GM19455 (cell line): ENCODE results near the gene THBD.

Experiments used
- ATAC-seq: cut with Tn5 transposase; IDR thresholded peaks from one replicate; pipeline ENCODE4 v1.9.1; 2021; ENCODE audit not compliant: unreplicated experiment

THBD gene

GRCh38 chr20:23084845-23085365 lies 35.4 kb upstream of the THBD start:
- no peak for ATAC-seq

GRCh38 chr20:23084282-23084844 lies 34.9 kb upstream of the THBD start:
- no peak for ATAC-seq

DNA sequence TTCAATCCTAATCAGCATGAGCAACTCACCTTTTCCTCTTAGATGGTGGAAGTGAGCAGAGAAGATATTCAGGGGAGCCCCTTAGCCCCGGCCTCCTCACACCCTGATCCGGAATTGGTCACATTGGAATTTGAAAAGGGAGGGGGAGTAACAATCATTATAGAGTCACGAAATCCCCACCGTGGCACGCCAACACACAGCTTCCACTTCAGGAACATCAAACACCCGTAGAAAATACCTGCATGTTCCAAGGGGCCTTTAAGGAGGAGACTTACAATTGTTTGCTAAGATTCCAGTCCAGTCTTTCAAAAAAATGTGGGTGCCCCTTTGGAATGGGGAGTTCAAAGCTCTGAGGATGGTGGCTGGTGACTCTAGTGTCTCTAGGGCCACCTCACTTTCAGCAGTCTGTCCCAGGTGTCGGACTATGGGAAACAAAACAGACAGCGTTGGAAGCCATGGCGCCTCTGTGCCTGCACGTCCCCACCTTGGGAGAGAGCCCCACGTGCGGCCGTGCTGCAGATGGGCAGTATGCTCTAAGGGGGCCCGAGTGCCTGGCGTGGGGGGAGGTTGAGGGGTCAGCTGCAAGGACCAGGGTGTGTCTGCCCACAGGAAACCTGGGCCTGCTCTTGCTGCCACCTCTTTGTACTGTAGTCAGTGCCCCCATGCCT lies 34.2 kb upstream of the THBD start:
- no peak for ATAC-seq

GRCh38 chr20:23082846-23083552 lies 33.5 kb upstream of the THBD start:
- ATAC-seq = no peak

DNA sequence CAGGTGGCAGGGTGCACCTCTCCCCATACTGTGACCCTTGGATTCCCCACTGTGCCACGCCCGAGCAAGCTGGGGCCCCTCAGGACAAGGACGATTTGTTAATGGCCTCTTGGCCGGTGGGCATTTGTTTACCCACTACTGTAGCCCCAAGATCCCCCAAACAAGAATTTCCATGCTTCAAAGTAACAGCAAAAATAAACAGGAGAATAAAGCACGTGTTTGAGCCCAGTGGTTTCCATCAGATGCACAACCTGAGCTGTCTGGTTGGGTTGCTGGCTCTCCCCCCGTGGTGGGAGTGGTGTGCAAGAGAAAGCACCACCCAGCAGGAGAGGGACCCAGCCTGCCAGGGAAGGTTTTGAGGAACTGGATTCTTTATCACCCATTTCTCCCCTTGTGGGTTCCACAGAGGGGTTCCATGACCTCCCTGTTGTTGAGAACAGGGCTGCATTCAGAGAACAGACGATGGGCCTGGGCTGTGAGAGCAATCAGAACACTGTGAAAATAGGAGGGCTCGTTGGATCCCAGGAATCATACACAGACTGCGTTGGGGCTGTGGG lies 31.9 kb upstream of the THBD start:
- ATAC-seq = no peak

GRCh38 chr20:23080521-23080920 lies 31.0 kb upstream of the THBD start:
- no peak for ATAC-seq

DNA sequence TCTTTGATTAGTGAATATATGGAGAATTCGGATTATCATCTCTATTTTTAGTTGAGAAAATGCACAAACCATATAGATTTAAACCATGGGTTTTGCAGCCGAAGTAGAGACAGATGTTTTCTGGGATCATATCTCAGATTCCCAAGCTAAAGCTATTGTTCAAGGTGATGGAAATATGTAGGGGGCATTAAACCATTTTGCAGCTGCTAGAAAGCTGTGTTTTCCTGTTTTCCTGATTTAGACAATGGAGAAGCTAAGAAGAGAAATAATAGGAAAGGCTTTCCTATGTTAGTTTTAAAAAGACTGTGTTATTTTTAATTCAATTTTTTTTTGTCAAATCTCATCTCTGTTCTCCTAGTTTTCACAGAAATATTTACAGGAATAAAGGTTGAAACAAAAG lies 30.5 kb upstream of the THBD start:
- ATAC-seq = no peak

- ATAC-seq = no peak
These were observed 29.5 kb upstream of the THBD start for GRCh38 chr20:23079016-23079351.

DNA sequence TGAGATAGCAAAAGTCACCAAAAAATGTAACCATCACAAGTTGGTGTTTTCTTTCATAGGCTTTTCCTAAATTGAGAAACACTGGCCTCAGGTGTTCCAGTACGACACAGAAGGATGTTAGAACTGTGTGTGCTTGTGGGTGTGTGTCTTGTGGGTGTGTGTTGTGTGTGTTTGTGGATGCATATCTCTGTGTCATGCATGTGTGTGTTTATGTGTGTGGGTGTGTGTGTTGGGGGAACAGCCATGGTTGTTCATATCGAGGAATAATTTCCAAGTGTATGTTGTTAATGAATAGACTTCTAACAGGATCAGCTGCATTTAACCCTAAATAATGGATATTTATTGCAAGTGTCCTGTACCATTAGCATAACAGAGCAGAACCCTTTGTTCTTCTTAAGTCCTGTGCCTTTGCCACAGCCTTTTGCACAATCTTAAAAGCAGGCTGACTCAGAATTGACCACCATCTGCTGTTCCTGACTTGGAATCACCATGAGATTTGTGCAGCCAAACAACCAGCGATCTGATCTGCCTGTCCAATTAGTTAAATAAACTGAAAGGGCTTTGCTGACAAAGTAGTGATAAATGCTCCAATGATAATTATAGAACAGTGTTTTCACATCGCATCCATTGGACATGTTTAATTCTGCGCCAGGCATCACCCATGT lies 29.0 kb upstream of the THBD start:
- no peak for ATAC-seq

GRCh38 chr20:23077277-23077676 lies 27.8 kb upstream of the THBD start:
- ATAC-seq = no peak

- ATAC-seq = no peak
These were observed 24.6 kb upstream of the THBD start for GRCh38 chr20:23074052-23074451.

- ATAC-seq = no peak
These were observed 23.6 kb upstream of the THBD start for GRCh38 chr20:23072892-23073586.

DNA sequence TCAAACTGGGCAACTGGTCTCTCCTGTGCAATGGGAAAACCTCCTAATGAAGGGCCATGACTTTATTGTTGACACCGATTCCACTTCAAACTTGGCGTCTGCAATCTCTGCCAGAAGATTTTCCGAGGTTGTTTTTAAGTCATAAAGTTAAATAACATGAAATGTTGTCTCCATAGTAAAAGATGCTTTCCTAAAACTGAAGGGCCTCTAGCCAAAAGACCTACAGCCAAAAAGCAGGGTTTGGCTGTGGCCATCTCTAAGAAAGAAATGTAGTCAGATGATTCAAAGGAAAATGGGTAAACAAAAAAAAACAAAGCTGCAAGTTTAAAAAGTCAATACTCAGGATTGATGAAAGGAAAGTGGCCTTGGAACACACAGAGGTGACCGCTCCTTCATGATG lies 22.5 kb upstream of the THBD start:
- no peak for ATAC-seq

- no peak for ATAC-seq
These were observed 21.9 kb upstream of the THBD start for GRCh38 chr20:23071398-23071797.

DNA sequence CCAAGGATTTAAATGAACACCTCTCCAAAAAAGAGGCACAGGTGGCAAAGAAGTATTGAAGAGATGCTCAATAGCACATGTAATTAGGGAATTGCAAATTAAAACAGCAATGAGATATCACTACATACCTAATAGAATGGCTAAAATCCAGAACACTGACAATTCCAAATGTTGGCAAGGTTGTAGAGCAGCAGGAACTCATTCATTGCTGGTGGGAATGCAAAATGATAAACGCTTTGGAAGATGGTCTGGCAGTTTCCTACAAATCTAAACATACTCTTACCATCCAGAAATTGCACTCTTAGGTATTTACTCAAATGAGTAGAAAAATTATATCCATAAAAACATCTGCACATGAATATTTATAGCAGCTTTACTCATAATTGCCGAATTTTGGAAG lies 19.6 kb upstream of the THBD start:
- no peak for ATAC-seq

DNA sequence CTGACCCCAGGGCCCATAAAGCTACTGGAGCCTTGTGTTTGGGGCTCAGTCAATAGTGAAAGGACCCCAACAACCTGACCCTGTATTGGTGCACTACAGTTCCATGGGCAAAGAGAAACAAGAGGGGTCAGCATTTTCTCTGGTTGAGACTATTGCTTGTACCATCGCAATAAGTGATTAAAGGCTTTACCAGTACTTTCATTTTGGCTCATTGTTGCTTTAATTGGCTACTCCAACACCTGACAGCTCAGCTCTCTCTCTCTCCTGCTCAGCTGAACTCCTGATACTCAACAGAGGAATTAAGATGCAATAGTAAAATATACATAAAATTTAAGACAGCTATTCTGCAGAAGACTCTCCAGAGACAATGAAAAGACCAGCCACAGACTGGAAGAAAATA lies 18.8 kb upstream of the THBD start:
- ATAC-seq = no peak

GRCh38 chr20:23066772-23067171 lies 17.3 kb upstream of the THBD start:
- no peak for ATAC-seq

DNA sequence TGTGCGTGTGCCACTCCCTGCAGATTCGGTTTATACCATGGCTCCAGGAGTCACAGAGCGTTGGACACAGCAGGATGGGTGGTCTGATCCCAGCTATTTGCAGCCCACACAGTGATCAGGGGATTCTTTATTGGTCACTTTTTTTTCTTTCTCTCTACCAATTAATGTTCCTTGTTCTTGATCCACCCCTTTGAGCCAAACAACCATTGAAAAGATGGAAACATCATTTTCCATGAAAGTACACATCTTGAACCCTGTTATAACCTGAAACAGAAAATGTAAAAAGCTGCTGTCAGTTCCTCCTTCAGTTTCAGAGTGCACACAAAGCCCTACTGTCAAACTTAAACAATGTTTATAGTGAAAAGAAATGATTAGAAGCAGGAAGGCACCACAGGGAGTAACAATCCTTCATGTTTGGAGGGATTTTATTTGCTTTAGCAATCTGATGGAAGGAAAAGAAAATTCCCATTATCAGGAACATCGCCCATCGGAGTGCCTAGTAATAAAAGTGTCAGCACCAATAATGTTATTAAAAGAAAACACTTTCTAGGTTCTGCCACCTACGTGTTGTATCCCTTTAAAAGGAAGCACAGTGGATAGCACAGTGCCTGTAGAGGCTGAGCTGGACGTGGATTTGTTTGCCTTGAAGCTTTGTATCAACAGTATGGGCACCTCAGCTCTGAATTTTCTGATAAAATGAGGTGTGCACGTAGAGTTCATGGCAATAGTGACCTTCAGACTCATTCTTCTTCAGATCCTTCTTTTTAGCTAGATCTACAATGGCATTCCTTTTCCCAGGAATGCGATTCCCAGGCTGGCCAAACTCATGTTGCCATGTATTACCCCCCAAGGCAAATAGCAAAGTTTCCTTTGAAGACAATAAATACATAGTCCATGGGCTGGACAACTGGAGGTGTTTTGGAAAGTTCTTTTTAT lies 16.1 kb upstream of the THBD start:
- ATAC-seq = no peak

- ATAC-seq = no peak
These were observed 14.1 kb upstream of the THBD start for GRCh38 chr20:23063581-23063980.

- no peak for ATAC-seq
These were observed 13.7 kb upstream of the THBD start for GRCh38 chr20:23063168-23063567.
